GM12872 (cell line): Measurements from ENCODE around the gene SLC40A1.

Experiments used
- CTCF ChIP-seq: IDR thresholded peaks from 3 replicates; pipeline ENCODE4 v1.5.1; 2011; ENCODE audit warnings: low read depth, mild to moderate bottlenecking, low read length, moderate library complexity; ENCODE audit not compliant: insufficient read depth

SLC40A1 gene

GRCh38 chr2:189552334-189552990 lies 28.1 kb downstream of the SLC40A1 start:
- TF ChIP-seq CTCF: no peak

- no peak for TF ChIP-seq CTCF
Observed at GRCh38 chr2:189551808-189552207, 28.8 kb downstream of the SLC40A1 start.

- TF ChIP-seq CTCF: no peak
Observed at GRCh38 chr2:189549449-189549832, 31.1 kb downstream of the SLC40A1 start.

GRCh38 chr2:189548666-189549448 lies 31.7 kb downstream of the SLC40A1 start:
- no peak for TF ChIP-seq CTCF

- no peak for TF ChIP-seq CTCF
Observed at GRCh38 chr2:189545418-189545817, 35.2 kb downstream of the SLC40A1 start.

- TF ChIP-seq CTCF: no peak
Observed at GRCh38 chr2:189544318-189545042, 36.1 kb downstream of the SLC40A1 start.

GRCh38 chr2:189543367-189543766 lies 37.2 kb downstream of the SLC40A1 start:
- TF ChIP-seq CTCF: no peak
